HFF-Myc (cell line): ENCODE data around the gene COL10A1.

Source experiments
- DNase-seq: peaks from one replicate; pipeline ENCODE4 v3.0.0-alpha.2; 2011; ENCODE audit warnings: low read depth; ENCODE audit errors: extremely low read depth
- H3K4me3 ChIP-seq: replicated peaks from 2 replicates; pipeline ENCODE4 v1.5.1; 2011; ENCODE audit warnings: low read depth, mild to moderate bottlenecking, control low read depth, low read length
- TF ChIP-seq, protein P1 (sequence below): IDR thresholded peaks from 2 replicates; pipeline ENCODE4 v1.5.1; 2012; ENCODE audit warnings: mild to moderate bottlenecking, low read depth, low read length, control low read depth; ENCODE audit errors: missing control alignments

Gene COL10A1

DNA sequence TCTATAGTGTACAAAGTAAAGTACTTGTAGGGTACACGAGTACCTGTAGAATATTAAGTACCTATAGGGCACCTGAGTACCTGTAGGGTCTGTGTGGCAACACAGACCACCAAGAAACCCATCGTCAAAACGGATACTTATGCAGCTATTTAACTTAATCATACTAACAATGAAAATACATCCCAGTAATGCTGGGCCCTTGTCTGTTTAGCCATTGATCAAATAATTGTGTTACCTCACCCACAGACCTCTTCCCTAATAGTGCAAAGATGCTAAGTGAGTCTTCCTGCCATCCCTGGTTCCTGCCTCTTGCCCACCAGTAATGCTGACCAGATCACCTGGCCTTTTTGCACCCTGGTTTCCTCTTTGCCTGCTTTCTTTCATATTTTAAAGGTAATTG lies 7.5 kb upstream of the COL10A1 start:
- DNase-seq: no peak
- TF ChIP-seq, protein P1, sequence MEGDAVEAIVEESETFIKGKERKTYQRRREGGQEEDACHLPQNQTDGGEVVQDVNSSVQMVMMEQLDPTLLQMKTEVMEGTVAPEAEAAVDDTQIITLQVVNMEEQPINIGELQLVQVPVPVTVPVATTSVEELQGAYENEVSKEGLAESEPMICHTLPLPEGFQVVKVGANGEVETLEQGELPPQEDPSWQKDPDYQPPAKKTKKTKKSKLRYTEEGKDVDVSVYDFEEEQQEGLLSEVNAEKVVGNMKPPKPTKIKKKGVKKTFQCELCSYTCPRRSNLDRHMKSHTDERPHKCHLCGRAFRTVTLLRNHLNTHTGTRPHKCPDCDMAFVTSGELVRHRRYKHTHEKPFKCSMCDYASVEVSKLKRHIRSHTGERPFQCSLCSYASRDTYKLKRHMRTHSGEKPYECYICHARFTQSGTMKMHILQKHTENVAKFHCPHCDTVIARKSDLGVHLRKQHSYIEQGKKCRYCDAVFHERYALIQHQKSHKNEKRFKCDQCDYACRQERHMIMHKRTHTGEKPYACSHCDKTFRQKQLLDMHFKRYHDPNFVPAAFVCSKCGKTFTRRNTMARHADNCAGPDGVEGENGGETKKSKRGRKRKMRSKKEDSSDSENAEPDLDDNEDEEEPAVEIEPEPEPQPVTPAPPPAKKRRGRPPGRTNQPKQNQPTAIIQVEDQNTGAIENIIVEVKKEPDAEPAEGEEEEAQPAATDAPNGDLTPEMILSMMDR: no peak
- H3K4me3 ChIP-seq: no peak overlapping the region

DNA sequence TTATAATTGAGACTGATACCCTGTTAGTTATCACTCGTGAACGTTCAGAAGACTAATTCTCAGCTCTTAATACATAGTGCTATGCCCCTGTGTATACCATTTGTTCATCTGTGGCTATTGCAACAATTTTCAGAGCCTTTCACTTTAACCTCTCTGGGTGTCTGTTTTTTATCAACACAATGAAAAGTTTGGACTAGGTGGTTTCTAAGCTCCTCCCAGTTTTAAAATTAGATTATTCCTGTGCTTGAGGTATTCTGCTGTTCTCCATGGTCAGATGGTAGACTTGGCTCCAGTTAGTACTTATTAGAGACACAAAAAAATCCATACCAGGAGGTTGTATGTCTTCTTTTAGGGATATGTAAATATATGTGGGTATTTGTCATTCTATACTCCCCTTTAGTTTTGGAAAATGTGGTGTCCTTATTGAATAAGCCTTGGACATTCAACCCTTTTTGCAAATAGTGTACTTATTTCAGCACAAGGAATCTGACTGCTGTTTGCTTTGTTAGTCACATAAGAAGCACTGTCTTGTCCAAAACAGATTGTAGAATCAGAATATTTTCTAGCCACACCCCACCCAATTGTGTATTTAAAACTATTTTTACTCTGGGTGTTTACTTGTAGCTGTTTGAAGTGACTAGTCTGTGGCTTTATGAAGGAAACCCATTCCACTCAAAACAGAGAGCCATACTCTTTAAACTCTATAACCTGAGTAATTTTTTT lies 2.0 kb upstream of the COL10A1 start:
- H3K4me3 ChIP-seq: no peak overlapping the region
- TF ChIP-seq, protein P1: no peak
- DNase-seq: no peak

DNA sequence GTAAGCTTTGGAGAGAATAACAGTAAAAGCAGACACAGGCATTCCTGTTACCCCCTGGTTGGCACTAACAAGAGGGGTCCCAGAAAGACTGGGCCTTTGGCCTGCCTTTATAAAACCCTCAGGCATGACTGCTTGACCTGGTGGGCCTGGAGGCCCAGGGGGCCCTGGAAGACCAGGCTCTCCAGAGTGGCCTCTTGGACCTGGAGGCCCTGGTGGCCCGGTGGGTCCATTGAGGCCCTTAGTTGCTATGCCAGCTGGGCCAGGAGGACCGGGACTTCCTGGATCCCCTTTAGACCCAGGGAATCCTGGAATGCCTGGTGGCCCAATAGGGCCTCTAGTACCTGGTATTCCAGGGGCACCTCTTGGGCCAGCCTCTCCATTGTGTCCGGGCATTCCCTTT lies 5.5 kb downstream of the COL10A1 start:
- H3K4me3 ChIP-seq: no peak overlapping the region
- TF ChIP-seq, protein P1: no peak
- DNase-seq: no peak

DNA sequence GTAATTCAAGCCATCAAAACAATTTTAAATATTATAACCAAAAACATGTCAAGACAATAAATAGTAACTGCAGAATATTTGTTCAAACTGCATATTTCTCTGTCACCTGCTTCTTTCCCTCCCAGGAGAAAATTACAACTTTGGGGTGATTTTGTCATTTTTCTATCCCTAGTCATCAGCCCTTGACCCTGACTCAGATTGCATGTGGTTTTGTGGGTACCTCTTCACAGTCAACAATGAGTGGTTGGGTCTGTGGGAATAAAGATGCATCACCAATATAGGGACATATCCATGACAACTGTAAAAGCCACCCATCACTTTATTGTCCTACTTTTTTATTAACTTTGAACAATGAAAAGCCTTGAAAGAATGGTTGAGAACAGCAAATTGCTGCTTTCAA lies 7.3 kb downstream of the COL10A1 start:
- no peak overlapping the region for H3K4me3 ChIP-seq
- TF ChIP-seq, protein P1: no peak
- DNase-seq: no peak

DNA sequence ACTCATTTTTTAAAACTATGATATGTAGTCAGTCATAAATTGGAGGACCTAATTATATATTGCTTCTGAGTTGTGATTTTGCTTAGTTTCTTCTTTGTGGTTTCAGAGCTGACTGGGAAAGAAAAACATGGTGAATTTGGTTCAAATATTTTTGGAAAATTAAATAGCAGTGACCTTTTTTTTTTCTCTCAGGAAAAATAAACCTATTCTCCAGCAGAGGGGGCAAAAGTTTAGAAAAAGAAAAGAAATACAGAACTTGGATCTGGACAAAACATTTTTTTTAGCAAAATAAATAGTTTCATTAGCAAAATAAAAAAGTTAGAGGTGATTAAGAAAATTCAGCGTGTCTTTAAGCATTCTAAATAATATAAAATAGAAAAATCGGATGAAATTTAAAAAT lies 10.2 kb downstream of the COL10A1 start:
- no peak overlapping the region for H3K4me3 ChIP-seq
- DNase-seq: no peak
- TF ChIP-seq, protein P1: no peak

DNA sequence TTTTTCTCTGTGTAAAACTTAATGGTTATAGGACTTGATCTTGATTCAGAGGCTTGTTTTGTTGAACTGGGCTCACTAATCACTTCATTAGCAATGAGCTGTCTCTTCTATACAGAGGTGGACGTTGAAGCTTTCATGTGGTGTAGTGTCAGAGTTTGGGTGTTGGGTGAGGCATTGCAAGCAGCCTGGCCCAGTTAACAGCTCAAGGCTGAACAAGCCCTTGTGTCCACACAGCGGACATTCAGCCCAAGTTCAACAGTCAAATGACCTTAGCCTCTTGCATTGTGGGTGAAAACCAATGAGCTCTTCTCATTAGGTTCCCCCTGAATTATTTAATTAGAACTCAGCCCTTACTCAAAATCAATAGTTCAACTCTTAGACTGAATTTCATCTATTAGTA lies 12.5 kb downstream of the COL10A1 start:
- H3K4me3 ChIP-seq: no peak overlapping the region
- no peak for DNase-seq
- TF ChIP-seq, protein P1: no peak
